NCI-H146 treated with DMSO at 0.1 percent for 48 hours (cell line): ENCODE results near the gene GPR42.
"Not testable (repeated sequence)": the region's sequence is repeated elsewhere in the genome, so short reads cannot be mapped to it uniquely, and the experiment has no call there.

Source experiments
- DNase-seq: peaks from one replicate; lab custom pipeline; 2025; ENCODE audit not compliant: unreplicated experiment; lab: John Stamatoyannopoulos, UW

The GPR42 gene

GRCh38 chr19:35392742-35393715, 22.2 kb downstream of the GPR42 start:
- DNase-seq, result no peak

- DNase-seq, result no peak
Observed at GRCh38 chr19:35395382-35396199, 24.7 kb downstream of the GPR42 start.

GRCh38 chr19:35396240-35396885, 25.5 kb downstream of the GPR42 start:
- no peak for DNase-seq

- no peak for DNase-seq
Observed at GRCh38 chr19:35397064-35397463, 26.2 kb downstream of the GPR42 start.

GRCh38 chr19:35398570-35398969, 27.7 kb downstream of the GPR42 start:
- DNase-seq, result no peak

GRCh38 chr19:35399231-35399630, 28.4 kb downstream of the GPR42 start:
- no peak for DNase-seq

- DNase-seq, result no peak
Observed at GRCh38 chr19:35399948-35400772, 29.3 kb downstream of the GPR42 start.

GRCh38 chr19:35400773-35401100, 29.9 kb downstream of the GPR42 start:
- DNase-seq, result no peak

GRCh38 chr19:35401416-35401815, 30.5 kb downstream of the GPR42 start:
- not testable (repeated sequence) for DNase-seq

- no peak for DNase-seq
Observed at GRCh38 chr19:35403116-35403760, 32.4 kb downstream of the GPR42 start.

- DNase-seq, result no peak
Observed at GRCh38 chr19:35404879-35405622, 34.2 kb downstream of the GPR42 start.

- no peak for DNase-seq
Observed at GRCh38 chr19:35407619-35408018, 36.8 kb downstream of the GPR42 start.

- no peak for DNase-seq
Observed at GRCh38 chr19:35408284-35409171, 37.7 kb downstream of the GPR42 start.

- DNase-seq, result no peak
Observed at GRCh38 chr19:35409191-35409590, 38.3 kb downstream of the GPR42 start.

- DNase-seq, result no peak
Observed at GRCh38 chr19:35410487-35410886, 39.6 kb downstream of the GPR42 start.

GRCh38 chr19:35414442-35414841, 43.6 kb downstream of the GPR42 start:
- no peak for DNase-seq

- DNase-seq, result no peak
Observed at GRCh38 chr19:35416331-35416730, 45.5 kb downstream of the GPR42 start.

- no peak for DNase-seq
Observed at GRCh38 chr19:35417278-35417677, 46.4 kb downstream of the GPR42 start.
